HFFc6 (cell line): ENCODE data around the gene TULP4. TPM values are rescaled to one million over a fixed set of nuclear protein-coding genes. Genes with fewer than 3 reads are reported as not detected.

Source experiments
- DNase-seq: peaks from one replicate; pipeline ENCODE4 v3.0.0-alpha.2; 2018
- H3K27ac Mint-ChIP-seq: 2 replicates; pipeline ENCODE4 v1.8.0; 2020; ENCODE audit warnings: mild to moderate bottlenecking, mixed read lengths
- H3K27me3 Mint-ChIP-seq: 2 replicates; pipeline ENCODE4 v1.8.0; 2021; ENCODE audit warnings: mild to moderate bottlenecking, moderate library complexity, mixed read lengths; ENCODE audit not compliant: insufficient read depth
- H3K36me3 Mint-ChIP-seq: 2 replicates; pipeline ENCODE4 v1.8.0; 2021; ENCODE audit warnings: low read depth, mixed read lengths
- H3K4me1 Mint-ChIP-seq: 2 replicates; pipeline ENCODE4 v1.8.0; 2020; ENCODE audit warnings: low read depth, mixed read lengths
- H3K4me3 Mint-ChIP-seq: 2 replicates; pipeline ENCODE4 v1.8.0; 2020; ENCODE audit warnings: mild to moderate bottlenecking, moderate library complexity, mixed read lengths
- H3K9me3 Mint-ChIP-seq: 2 replicates; pipeline ENCODE4 v1.8.0; 2020; ENCODE audit warnings: mild to moderate bottlenecking, mixed read lengths
- total RNA-seq, 6 experiments: library from RNA; stranded (reverse); fragmentation: NEBNext Ultra II Directional; extraction: Animal tissue kit (Norgen Biotek cat#: 25700); gene quantifications; 2 replicates in 1 of 6; 3 replicates in 5 of 6; pipeline ENCODE4 v1.2.3, GENCODE V29; 2021
- TF ChIP-seq, protein P1 (sequence below): fragments of 200-600 bp; sonication (generic); IDR thresholded peaks from 2 replicates; pipeline ENCODE4 v1.5.0; 2021; ENCODE audit warnings: antibody characterized with exemption, mild to moderate bottlenecking

The TULP4 gene
- total RNA-seq, 6 experiments from 2014 or later, result 48.4 to 55.2 (median 51.8) TPM

DNA sequence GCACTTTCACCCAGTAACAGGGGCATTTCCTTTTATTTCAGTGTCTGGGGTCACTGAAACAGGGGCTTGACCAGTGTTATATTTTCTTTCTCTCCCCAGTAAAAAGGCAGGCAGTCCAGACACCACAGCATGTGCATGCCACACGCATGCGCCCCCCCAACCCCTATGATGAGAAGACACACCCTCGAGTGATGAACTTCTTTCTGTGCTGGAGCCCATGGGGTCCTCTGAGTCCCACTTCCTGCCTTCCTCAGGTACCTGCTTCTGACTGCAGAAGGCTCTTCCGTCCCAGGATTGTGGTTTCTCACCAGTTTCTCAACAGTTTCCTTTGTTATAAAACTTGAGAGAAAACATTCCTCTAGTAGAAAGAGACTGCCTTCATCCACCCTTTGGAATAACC, 201.9 kb downstream of the TULP4 start:
- peaks cover 8% of the 10 kb centered on the region for H3K27me3 Mint-ChIP-seq
- no peaks in the 10 kb centered on the region for H3K9me3 Mint-ChIP-seq
- DNase-seq, result no peak
- 0 out of 2 replicates have a peak, but pooled peaks cover 4% of the 10 kb centered on the region for H3K36me3 Mint-ChIP-seq
- H3K27ac Mint-ChIP-seq, result no peak overlapping the region
- H3K4me1 Mint-ChIP-seq, result peaks cover 18% of the 10 kb centered on the region
- no peak overlapping the region for H3K4me3 Mint-ChIP-seq
- TF ChIP-seq, protein P1, sequence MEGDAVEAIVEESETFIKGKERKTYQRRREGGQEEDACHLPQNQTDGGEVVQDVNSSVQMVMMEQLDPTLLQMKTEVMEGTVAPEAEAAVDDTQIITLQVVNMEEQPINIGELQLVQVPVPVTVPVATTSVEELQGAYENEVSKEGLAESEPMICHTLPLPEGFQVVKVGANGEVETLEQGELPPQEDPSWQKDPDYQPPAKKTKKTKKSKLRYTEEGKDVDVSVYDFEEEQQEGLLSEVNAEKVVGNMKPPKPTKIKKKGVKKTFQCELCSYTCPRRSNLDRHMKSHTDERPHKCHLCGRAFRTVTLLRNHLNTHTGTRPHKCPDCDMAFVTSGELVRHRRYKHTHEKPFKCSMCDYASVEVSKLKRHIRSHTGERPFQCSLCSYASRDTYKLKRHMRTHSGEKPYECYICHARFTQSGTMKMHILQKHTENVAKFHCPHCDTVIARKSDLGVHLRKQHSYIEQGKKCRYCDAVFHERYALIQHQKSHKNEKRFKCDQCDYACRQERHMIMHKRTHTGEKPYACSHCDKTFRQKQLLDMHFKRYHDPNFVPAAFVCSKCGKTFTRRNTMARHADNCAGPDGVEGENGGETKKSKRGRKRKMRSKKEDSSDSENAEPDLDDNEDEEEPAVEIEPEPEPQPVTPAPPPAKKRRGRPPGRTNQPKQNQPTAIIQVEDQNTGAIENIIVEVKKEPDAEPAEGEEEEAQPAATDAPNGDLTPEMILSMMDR, result no peak

DNA sequence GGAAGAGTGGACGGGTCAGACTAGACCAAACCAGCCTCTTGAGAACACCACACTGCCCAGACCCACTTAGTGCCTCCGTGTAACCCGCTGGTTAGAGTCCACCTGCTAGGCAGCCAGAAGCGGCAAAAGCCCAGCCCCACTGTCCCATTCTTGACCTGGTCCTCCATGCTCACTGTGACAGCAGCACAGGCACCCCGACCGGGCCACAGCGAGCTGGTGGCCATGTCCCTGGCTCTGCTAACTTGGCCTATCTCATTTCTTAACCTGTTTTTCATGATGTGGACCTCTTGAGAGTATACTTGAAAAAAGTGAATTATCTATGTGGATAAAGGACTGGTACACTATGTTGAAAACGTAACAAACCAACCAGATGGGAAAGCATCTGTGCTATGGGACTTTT, 202.7 kb downstream of the TULP4 start:
- peaks cover 8% of the 10 kb centered on the region for H3K27me3 Mint-ChIP-seq

DNA sequence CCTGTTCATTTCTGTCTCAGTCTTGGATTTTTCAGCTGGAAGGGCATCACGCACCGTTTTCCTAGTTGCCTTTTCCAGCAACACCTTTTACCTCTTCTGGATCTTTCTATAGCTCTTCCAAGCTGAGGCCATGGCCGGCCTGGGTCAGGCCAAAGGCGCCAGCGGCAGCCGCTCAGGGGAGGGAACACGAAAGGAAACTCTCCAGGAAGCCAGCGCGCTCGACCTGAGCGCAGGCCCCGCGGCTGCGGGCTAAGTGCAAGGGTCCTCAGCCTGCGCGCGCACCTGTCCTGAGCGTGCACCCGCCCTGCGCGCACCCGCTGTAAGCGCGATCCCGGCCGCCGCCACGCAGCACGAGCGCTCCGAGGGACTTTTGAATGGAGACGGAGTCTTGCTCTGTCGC, 203.8 kb downstream of the TULP4 start:
- no peaks in the 10 kb centered on the region for H3K36me3 Mint-ChIP-seq
- peaks cover 28% of the 10 kb centered on the region for H3K4me1 Mint-ChIP-seq
- no peak overlapping the region for H3K4me3 Mint-ChIP-seq
- DNase-seq, result no peak
- no peak overlapping the region for H3K27ac Mint-ChIP-seq
- H3K27me3 Mint-ChIP-seq, result peaks cover 8% of the 10 kb centered on the region
- TF ChIP-seq, protein P1, result no peak
- no peaks in the 10 kb centered on the region for H3K9me3 Mint-ChIP-seq

More for the DNA sequence above, 202.7 kb downstream of the TULP4 start:
- no peak overlapping the region for H3K4me3 Mint-ChIP-seq
- no peak for DNase-seq
- H3K4me1 Mint-ChIP-seq, result peaks cover 26% of the 10 kb centered on the region
- no peak overlapping the region for H3K27ac Mint-ChIP-seq
- TF ChIP-seq, protein P1, result no peak
- H3K9me3 Mint-ChIP-seq, result no peaks in the 10 kb centered on the region
- 0 out of 2 replicates have a peak, but pooled peaks cover 4% of the 10 kb centered on the region for H3K36me3 Mint-ChIP-seq

DNA sequence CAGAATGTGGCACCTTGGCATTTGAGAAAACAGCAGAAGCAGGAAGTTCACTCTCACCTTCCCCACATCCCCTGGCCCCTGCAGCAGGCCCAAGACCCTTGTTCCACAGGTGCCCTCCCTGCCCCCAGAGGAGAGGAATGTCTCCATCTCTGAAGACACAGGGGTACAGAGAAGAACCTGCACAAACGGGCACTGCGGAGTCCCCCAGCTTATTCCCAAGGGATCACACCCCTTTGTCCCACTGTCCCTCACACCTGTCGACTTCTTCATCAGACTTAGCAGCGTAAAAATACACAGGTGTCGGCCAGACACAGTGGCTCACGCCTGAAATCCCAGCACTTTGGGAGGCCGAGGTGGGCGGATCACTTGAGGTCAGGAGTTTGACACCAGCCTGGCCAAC, 204.8 kb downstream of the TULP4 start:
- H3K9me3 Mint-ChIP-seq, result no peaks in the 10 kb centered on the region
- no peaks in the 10 kb centered on the region for H3K36me3 Mint-ChIP-seq
- no peak overlapping the region; the same call in 1 of the 2 replicates for H3K4me3 Mint-ChIP-seq
- TF ChIP-seq, protein P1, result no peak
- no peak for DNase-seq
- H3K27ac Mint-ChIP-seq, result no peak overlapping the region
- peaks cover 8% of the 10 kb centered on the region for H3K27me3 Mint-ChIP-seq
- peaks cover 28% of the 10 kb centered on the region for H3K4me1 Mint-ChIP-seq

- no peak for DNase-seq
- Mint-ChIP-seq H3K4me1 (peaks cover 28% of the 10 kb centered on the region), H3K27ac (peak overlapping the region; percentile 94; the same call in 1 of the 2 replicates), H3K9me3 (no peaks in the 10 kb centered on the region), H3K36me3 (no peaks in the 10 kb centered on the region), H3K4me3 (peak overlapping the region; percentile 93), H3K27me3 (peaks cover 8% of the 10 kb centered on the region)
- TF ChIP-seq, protein P1, result no peak
These were observed 205.3 kb downstream of the TULP4 start for GRCh38 chr6:158517581-158517980.
